Measurements from ENCODE around the gene IL1RAP.
A peak's percentile ranks its signal among the peaks of the same experiment; 100 is the strongest.

The IL1RAP gene

DNA sequence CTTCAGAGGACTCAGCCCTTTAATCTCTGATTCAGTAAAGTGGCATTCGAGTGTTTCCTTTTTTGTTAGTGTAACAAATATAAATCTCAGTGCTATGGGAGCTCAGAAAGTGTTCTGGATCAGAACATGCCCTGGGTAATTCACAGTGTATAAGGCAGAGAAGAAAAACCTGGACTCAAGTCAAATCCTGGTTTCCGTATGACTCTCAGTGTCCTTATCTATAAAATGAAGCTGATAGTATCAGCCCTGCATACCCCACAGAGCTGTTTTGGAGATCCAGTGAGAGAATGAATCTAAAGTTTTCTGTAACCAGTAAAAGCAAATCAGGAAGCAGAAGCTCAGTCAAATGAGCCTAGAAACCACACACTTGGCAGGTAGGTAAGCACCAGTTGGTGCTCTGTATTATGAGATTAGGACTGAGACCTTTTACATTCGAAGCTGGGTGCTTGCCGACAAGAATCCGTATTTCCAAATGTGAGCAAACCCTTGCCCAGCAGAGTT lies 67.2 kb downstream of the IL1RAP start:
- no peak for DNase-seq

DNA sequence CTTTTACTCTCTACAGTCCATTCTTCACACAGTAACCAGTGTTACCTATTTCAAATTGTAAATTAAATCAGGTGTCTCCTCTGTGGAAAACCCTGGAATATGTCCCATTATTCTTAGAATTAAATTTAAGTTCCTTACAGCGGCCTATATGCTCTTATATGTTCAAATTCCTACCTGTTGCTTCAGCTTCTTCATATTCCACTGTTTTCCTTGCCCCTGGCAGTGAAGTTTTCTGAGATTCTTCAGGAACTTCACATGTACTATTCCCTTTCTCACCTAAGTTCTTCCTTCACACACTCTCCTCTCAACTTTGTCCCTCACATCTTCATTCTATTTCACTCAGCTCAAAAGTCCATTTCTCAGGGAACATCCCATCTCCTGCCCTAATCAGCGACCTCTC lies 68.8 kb downstream of the IL1RAP start:
- no peak for DNase-seq

DNA sequence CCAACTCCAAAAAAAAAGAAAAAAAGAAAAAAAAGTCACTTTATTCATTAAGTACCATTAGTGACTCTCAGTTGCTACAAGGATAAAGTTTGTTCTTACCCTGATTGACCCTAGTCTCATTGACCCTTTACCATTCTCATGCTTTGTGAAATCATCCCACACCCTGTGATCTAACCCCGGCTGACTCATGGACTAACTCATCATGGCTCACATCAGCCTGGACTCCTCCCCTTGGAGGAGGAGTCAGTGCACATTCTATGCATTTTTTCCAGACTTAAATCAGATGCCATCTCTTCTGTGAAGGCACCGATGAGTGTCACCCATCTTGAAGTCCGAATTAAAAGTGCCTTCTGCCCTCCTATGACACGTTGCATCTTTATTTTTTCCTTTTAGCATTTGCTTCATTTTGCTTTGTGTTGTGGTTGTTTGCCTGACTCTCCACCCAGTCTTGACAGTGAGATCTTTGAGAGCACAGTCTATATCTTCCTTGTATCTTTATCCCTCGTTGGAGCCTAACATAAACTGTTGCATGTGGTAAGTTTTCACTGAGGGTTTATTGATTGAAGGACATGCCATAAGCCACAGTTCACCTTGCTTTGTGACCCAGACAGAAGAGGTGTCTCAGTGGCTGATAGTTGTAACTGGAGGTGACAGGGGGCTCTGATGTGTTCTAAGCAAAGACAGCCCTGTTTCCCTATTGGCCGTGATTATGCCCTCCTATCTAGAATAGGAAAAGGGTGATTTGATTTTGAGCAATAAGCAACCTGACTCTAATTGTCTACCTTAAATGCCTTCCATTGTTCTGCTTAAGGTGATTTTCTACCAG lies 72.1 kb downstream of the IL1RAP start:
- DNase-seq: peak; percentile 54 to 69

- DNase-seq: peak; percentile 37 to 51
These were observed 72.7 kb downstream of the IL1RAP start for GRCh38 chr3:190586631-190587011.

- DNase-seq: no peak
These were observed 74.7 kb downstream of the IL1RAP start for GRCh38 chr3:190588570-190588969.

GRCh38 chr3:190589326-190589725 lies 75.4 kb downstream of the IL1RAP start:
- no peak for DNase-seq

GRCh38 chr3:190591080-190591479 lies 77.2 kb downstream of the IL1RAP start:
- no peak for DNase-seq

DNA sequence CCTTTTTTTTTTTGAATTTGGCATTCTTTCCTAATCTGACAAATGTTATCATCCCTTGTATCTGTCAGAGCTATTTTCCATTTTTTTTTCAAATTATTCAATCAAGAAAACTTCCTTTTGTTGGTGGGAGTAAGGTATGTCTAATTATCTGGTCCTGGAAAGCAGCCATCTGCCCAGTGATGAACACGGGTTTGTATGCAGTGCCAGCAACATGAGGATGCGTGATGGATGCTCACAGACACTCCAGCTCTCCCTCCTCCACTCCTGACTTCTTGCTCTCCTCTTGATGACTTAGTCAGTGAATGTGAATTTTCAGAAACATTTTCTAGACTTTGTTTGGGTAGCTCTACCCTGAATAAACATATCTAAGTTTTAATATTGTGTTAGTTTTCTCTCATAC lies 79.2 kb downstream of the IL1RAP start:
- DNase-seq: no peak

DNA sequence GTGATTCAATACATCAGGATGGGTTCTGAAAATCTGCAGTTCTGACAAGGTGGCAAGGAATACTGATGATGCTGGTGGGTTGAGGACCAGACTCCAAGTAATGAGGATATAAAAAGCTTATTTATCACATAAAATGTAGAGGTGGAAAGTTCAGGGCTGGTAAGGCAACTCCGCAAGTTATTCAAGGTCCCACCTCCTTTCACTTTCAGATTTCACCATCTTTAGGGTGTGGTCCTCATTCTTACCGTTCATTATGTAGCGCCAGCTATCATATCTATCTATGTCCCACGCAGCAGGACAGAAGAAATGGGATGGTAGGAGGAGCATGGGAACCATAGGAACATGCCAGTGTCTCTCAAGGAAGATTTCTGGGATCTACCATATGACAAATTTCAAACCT lies 80.3 kb downstream of the IL1RAP start:
- no peak for DNase-seq

GRCh38 chr3:190595179-190595795 lies 81.4 kb downstream of the IL1RAP start:
- no peak for DNase-seq

- DNase-seq: no peak
These were observed 81.9 kb downstream of the IL1RAP start for GRCh38 chr3:190595807-190596206.

- no peak for DNase-seq
These were observed 82.7 kb downstream of the IL1RAP start for GRCh38 chr3:190596349-190597285.

GRCh38 chr3:190597291-190597690 lies 83.4 kb downstream of the IL1RAP start:
- no peak for DNase-seq

- no peak for DNase-seq
These were observed 87.7 kb downstream of the IL1RAP start for GRCh38 chr3:190601622-190602021.

- no peak for DNase-seq
These were observed 91.5 kb downstream of the IL1RAP start for GRCh38 chr3:190605385-190605784.

DNA sequence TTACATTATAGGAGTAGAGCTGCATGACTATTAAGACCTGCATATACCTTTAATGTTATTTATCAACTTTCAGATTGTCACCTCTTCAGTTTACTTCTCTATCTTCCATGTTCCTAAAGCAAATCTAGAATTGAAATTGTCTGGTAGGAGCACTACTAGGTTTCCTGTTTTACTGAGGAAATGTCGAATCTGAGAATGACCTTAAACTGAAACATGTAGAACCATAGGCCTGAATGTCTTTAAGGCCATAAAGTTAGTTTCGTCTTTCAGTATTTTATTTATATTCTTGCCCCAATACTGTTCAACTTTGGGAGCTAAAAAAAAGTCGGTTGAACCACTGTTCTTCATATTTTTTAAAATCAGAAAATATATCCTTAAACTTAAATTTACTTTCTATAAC lies 92.7 kb downstream of the IL1RAP start:
- DNase-seq: no peak

- DNase-seq: no peak
These were observed 93.1 kb downstream of the IL1RAP start for GRCh38 chr3:190607021-190607420.

GRCh38 chr3:190608850-190609589 lies 95.1 kb downstream of the IL1RAP start:
- no peak for DNase-seq

DNA sequence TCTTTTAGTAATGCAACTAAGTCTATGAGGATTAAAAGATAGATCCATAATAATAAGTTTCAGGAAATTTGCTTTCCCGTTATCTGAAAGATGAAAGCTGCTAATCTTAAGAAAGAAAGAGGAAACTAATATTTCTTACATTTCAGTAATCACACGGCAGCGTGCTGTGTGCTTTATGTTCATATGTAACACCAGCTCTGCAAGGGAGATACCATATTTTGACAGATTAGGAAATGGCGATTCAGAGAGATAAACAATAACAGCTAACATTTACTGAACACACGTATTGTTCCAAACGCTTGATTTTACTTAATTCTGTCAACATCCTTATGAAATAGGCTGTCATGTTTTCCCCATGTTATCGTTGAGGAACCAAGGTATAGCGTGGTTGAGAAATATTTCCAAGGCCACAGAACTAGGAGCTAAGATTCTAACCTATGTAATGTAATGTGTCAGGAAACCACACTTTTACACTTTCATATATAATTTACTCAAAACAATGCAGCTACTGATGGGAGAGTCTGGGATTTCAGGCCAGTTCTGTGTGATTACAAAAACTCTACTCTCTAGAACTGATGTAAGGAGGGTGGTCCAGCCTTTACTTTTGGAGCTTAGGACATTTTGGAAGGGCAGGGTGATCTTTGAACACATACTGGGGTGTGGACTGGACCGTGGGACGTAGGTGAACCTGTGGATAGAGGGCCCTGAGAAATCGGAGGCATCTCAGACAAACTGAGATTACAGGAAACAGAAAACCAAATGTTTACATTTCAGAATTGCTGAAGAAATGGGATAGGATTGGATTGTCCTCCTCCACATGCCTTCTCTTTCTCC lies 100.6 kb downstream of the IL1RAP start:
- no peak for DNase-seq

- no peak for DNase-seq
These were observed 101.1 kb downstream of the IL1RAP start for GRCh38 chr3:190615060-190615384.

- DNase-seq: no peak
These were observed 101.7 kb downstream of the IL1RAP start for GRCh38 chr3:190615607-190616006.

DNA sequence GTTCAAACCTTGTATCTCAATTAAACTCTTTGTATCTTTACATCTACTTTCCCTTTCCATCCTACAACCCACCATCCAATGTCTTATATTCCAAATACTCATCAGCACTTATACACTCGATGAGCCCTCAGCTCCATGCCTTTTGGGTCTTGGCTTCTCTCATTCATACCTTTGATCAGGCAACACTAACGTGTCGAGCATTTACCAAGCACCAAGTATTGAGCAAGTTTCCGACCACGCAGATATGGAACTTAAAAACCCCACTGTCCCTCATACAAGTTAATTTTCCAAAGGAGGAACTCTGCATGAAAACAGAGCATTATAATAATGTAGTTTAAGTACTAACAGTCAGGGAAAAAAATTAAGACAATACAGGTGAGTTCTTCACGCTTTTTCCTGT lies 102.8 kb downstream of the IL1RAP start:
- DNase-seq: peak; percentile 9 to 21
